HepG2 (cell line): ENCODE data around the gene DPH6. TPM values are rescaled to one million over a fixed set of nuclear protein-coding genes. Genes with fewer than 3 reads are reported as not detected.

Source experiments
- ATAC-seq: fragments of 200-7000 bp; cut with Tn5 transposase; 3 replicates; pipeline ENCODE4 v1.9.1; 2020; ENCODE audit warnings: mild to moderate bottlenecking, moderate library complexity
- BruUV-seq: library from RNA; stranded (reverse); fragments of 400-500 nt; replicated peaks from 2 replicates; lab custom pipeline; 2021; lab: Mats Ljungman, UMichigan
- CTCF ChIA-PET: fragments of 300-600 bp; formaldehyde crosslinking; extraction: SDS; loops from one replicate; lab custom pipeline; 2021; ENCODE audit warnings: low total read pairs, inconsistent platforms, low intra/inter-chr PET ratio; lab: Yijun Ruan, JAX
- POLR2A ChIA-PET: fragments of 350-600 bp; sonication (Branson Sonifier 250); formaldehyde crosslinking; loops from one replicate; lab custom pipeline; 2020; ENCODE audit warnings: antibody characterized with exemption, inconsistent platforms; lab: Yijun Ruan, JAX
- DNase-seq: peaks from one replicate; pipeline ENCODE4 v3.0.0-alpha.2; 2015; ENCODE audit warnings: low spot score
- FAIRE-seq: peaks from 3 replicates; lab custom pipeline; 2011; peaks lifted over from hg19 to GRCh38; lab: Jason Lieb, UNC
- H2AFZ ChIP-seq: one replicate; pipeline ENCODE4 v1.6.1; 2011; ENCODE audit warnings: low read length, inconsistent platforms
- H3K27ac ChIP-seq: fragments of 300-600 bp; 3 replicates; pipeline ENCODE4 v1.8.0; 2011; ENCODE audit warnings: mixed run types, mild to moderate bottlenecking, mixed read lengths, low read length, inconsistent platforms; ENCODE audit not compliant: insufficient read depth; ENCODE audit errors: extremely low read length
- H3K27me3 ChIP-seq, 2 experiments: fragments of 200-600 bp in 1 of 2; 2 replicates in 1 of 2; 3 replicates in 1 of 2; pipeline versions ENCODE4 v1.6.0 to v1.8.0; 2011; ENCODE audit warnings: low read length in 2 of 2, mild to moderate bottlenecking in 2 of 2, moderate library complexity in 2 of 2, inconsistent platforms in 1 of 2; ENCODE audit not compliant: insufficient read depth in 2 of 2, control insufficient read depth in 1 of 2
- H3K36me3 ChIP-seq, 2 experiments: fragments of 200-600 bp in 1 of 2; replicated peaks in 1 of 2; 2 replicates in 1 of 2; 3 replicates in 1 of 2; pipeline versions ENCODE4 v1.5.1 to v1.8.0; 2011; ENCODE audit warnings: low read length in 2 of 2, inconsistent platforms in 1 of 2; ENCODE audit not compliant: insufficient read depth in 2 of 2, control insufficient read depth in 1 of 2
- H3K4me1 ChIP-seq: 2 replicates; pipeline ENCODE4 v1.5.1; 2012; ENCODE audit warnings: low read length, inconsistent platforms; ENCODE audit not compliant: insufficient read depth
- H3K4me2 ChIP-seq: 2 replicates; pipeline ENCODE4 v1.6.0; 2011; ENCODE audit warnings: low read depth, low read length, inconsistent platforms
- H3K4me3 ChIP-seq, 3 experiments: fragments of 200-600 bp in 1 of 3; sonication (generic), shearing (Covaris generic) in 1 of 3; replicated peaks in 1 of 3; 2 replicates each; pipeline ENCODE4 v1.5.1; 2011 to 2016; ENCODE audit warnings: low read length in 3 of 3, inconsistent platforms in 2 of 3, low read depth in 2 of 3, mild to moderate bottlenecking in 2 of 3, control low read depth in 1 of 3, mixed read lengths in 1 of 3; ENCODE audit not compliant: insufficient read depth in 1 of 3
- H3K79me2 ChIP-seq: one replicate; pipeline ENCODE4 v1.6.1; 2011; ENCODE audit warnings: low read length, inconsistent platforms; ENCODE audit not compliant: insufficient read depth
- H3K9ac ChIP-seq: 2 replicates; pipeline ENCODE4 v1.6.0; 2011; ENCODE audit warnings: mild to moderate bottlenecking, low read depth, low read length, inconsistent platforms; ENCODE audit not compliant: insufficient read depth
- H3K9me3 ChIP-seq: 2 replicates; pipeline ENCODE4 v1.5.1; 2012; ENCODE audit warnings: mild to moderate bottlenecking, low read length
- H4K20me1 ChIP-seq: 2 replicates; pipeline ENCODE4 v1.6.0; 2011; ENCODE audit warnings: inconsistent platforms, mild to moderate bottlenecking, low read length, moderate library complexity; ENCODE audit not compliant: insufficient read depth
- HBP1 ChIP-seq: IDR thresholded peaks from 2 replicates; pipeline ENCODE4 v1.6.1; 2016; ENCODE audit warnings: low read depth, control low read depth
- JARID2 ChIP-seq: sonication (generic); formaldehyde crosslinking; IDR thresholded peaks from 2 replicates; pipeline ENCODE4 v1.8.1; 2023; ENCODE audit warnings: missing genetic modification reagents, inconsistent platforms; ENCODE audit not compliant: insufficient replicate concordance
- SMC3 ChIP-seq: IDR thresholded peaks from 2 replicates; pipeline ENCODE4 v1.6.1; 2011; ENCODE audit warnings: low read length, improper control_type of control experiment
- SRSF1 ChIP-seq: fragments of 200-400 bp; formaldehyde crosslinking; optimal IDR thresholded peaks from 2 replicates; pipeline ENCODE3; 2017; ENCODE audit warnings: mild to moderate bottlenecking, low read depth, low read length, moderate library complexity
- TCF7L2 ChIP-seq: IDR thresholded peaks from 2 replicates; pipeline ENCODE4 v1.6.1; 2011; ENCODE audit warnings: mild to moderate bottlenecking, low read depth, low read length, moderate library complexity
- ZFP62 ChIP-seq: sonication (generic); formaldehyde crosslinking; IDR thresholded peaks from 2 replicates; pipeline ENCODE4 v1.4.0; 2020; ENCODE audit warnings: missing genetic modification reagents
- ZFP90 ChIP-seq: sonication (generic); formaldehyde crosslinking; IDR thresholded peaks from 2 replicates; pipeline ENCODE4 v1.8.0; 2022; ENCODE audit warnings: missing genetic modification reagents, mild to moderate bottlenecking, inconsistent platforms, borderline replicate concordance
- ZNF362 ChIP-seq: sonication (generic); formaldehyde crosslinking; IDR thresholded peaks from 2 replicates; pipeline ENCODE4 v1.4.0; 2020; ENCODE audit warnings: missing genetic modification reagents, mild to moderate bottlenecking, borderline replicate concordance
- ZNF597 ChIP-seq: sonication (generic); formaldehyde crosslinking; IDR thresholded peaks from 2 replicates; pipeline ENCODE4 v1.5.0; 2020; ENCODE audit warnings: missing genetic modification reagents
- WGBS: methylation state at CpG from one replicate; pipeline ENCODE4 v1.1.6; 2017; ENCODE audit warnings: low lambda C conversion rate; 5-methylcytosine and 5-hydroxymethylcytosine counted together
- in situ Hi-C: cut with HindIII; loops from 2 replicates; pipeline ENCODE4 v1.10.0; 2017; ENCODE audit warnings: low pct_unique_long_range_greater_than_20kb; ENCODE audit not compliant: extremely low pct_ligation_motif_present
- intact Hi-C: fragments of 100-400 bp; cut with micrococcal nuclease; formaldehyde crosslinking; loops from one replicate; pipeline ENCODE4 v1.10.0; 2022; ENCODE audit not compliant: unreplicated experiment
- polyA plus RNA-seq, 8 experiments: library from polyadenylated mRNA; depleted of rRNA in 3 of 8; stranded (reverse) in 7 of 8; unstranded in 1 of 8; fragments of >200 nt; fragmentation: Illumina TruSeq in 4 of 8; extraction: Trizol in 4 of 8; gene quantifications; 2 replicates each; pipeline versions ENCODE4 v1.2.1 to v1.2.3, GENCODE V29; 2011 to 2016; ENCODE audit warnings: low read depth in 4 of 8, missing spikeins in 1 of 8, mixed read lengths in 1 of 8; ENCODE audit not compliant: insufficient read depth in 1 of 8
- total RNA-seq, 5 experiments: library from RNA; depleted of rRNA; stranded (reverse); fragments of >200 nt; fragmentation: Illumina TruSeq; extraction: Trizol; gene quantifications; 2 replicates each; pipeline ENCODE4 v1.2.3, GENCODE V29; 2016; ENCODE audit warnings: low read depth in 1 of 5

The DPH6 gene
- total and polyA plus RNA-seq, 2 of the 13 experiments (the other 11 are each of a cell fraction or from before 2014, with no cell fraction given) = 10.2 to 25.8 TPM

DNA sequence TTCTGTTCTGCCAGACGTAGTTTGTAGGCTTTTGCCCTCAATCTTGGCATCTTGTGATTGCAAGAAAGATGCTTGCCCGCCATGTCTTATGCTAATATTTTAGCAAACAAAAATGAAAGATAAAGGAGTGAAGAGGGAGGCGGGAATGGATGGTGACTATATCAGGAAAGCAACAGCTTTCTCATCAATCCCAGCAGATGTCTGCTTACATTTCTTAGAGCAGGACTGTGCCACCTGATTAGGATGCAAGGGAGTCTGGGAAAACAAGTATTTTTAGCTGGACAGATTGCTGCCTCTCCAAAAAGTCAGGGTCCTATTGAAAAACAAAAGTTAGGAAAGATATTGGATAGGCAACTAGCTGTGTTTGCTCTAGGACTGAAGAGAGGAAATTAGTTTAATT, 34.6 kb upstream of the DPH6 start:
- WGBS = 3% methylated on average over 3 of the region's 3 CpGs
- Histone ChIP-seq H3K4me1 (no peaks in the 10 kb centered on the region), H3K27me3 (no peaks in the 10 kb centered on the region), H3K9me3 (no peaks in the 10 kb centered on the region), H3K4me3 (no peak overlapping the region), H3K9ac (no peak overlapping the region), H2AFZ (no peak overlapping the region)
- intact Hi-C loops = no loop called here
- FAIRE-seq (no peak), ATAC-seq (no peak)
- POLR2A ChIA-PET = no interaction called here
- in situ Hi-C loops = no loop called here
- BruUV-seq = no TSS peak
- no peak for TF ChIP-seq ZNF362 (CRISPR knock-in tag)
- TF ChIP-seq ZNF597 (CRISPR knock-in tag) = no peak
- TF ChIP-seq ZFP62 = no peak
- TF ChIP-seq SRSF1 = no peak
- TF ChIP-seq TCF7L2 = no peak
- no peak for TF ChIP-seq JARID2 (CRISPR knock-in tag)
- TF ChIP-seq ZFP90 (CRISPR knock-in tag) = no peak
- TF ChIP-seq SMC3 = no peak
- no peak for TF ChIP-seq HBP1 (CRISPR knock-in tag)
- TF ChIP-seq, all 625 proteins: peak for 0
- Histone ChIP-seq H3K27ac (no peak overlapping the region), H4K20me1 (no peaks in the 10 kb centered on the region), H3K4me2 (no peak overlapping the region), H3K79me2 (no peaks in the 10 kb centered on the region), H3K36me3 (no peaks in the 10 kb centered on the region)
- no peak for DNase-seq
- CTCF ChIA-PET = no interaction called here
